Hematopoietic multipotent progenitor cell treated with erythropoietin and hydrocortisone succinate and interleukin-3 and kit ligand, for 8 days (in vitro differentiated cells): ENCODE measurements around the gene HTR6.

Experiments
- DNase-seq: peaks from one replicate; pipeline ENCODE4 v3.0.0-alpha.2; 2015

The HTR6 gene

GRCh38 chr1:19657511-19657910 is 7.2 kb upstream of the HTR6 start:
- DNase-seq = no peak

- no peak for DNase-seq
Observed at GRCh38 chr1:19658186-19658585, 6.5 kb upstream of the HTR6 start.

DNA sequence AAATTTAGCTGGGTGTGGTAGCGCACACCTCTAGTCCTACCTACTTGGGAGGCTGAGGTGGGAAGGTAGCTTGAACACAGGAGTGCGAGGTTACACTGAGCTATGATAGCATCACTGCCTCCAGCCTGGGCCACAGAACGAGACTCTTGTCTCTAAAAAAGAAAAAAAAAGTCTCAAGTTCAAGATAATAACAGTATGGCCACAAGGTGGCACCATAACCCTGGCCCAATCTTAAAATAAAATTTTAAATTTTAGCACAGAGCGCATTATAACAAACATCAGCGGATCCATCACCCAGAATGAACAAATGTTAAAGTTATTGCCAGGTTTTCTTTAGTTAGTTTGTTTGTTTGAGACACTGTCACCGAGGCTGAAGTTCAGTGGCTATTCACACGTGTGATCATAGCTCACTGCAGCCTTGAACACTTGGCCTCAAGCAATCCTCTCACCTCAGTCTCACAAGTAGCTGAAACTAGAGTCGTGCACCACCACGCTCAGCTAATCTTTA is 2.9 kb upstream of the HTR6 start:
- peak; percentile 50 for DNase-seq

- DNase-seq = no peak
Observed at GRCh38 chr1:19662313-19662712, 2.4 kb upstream of the HTR6 start.

- no peak for DNase-seq
Observed at GRCh38 chr1:19665186-19665495, 466 bp downstream of the HTR6 start.

DNA sequence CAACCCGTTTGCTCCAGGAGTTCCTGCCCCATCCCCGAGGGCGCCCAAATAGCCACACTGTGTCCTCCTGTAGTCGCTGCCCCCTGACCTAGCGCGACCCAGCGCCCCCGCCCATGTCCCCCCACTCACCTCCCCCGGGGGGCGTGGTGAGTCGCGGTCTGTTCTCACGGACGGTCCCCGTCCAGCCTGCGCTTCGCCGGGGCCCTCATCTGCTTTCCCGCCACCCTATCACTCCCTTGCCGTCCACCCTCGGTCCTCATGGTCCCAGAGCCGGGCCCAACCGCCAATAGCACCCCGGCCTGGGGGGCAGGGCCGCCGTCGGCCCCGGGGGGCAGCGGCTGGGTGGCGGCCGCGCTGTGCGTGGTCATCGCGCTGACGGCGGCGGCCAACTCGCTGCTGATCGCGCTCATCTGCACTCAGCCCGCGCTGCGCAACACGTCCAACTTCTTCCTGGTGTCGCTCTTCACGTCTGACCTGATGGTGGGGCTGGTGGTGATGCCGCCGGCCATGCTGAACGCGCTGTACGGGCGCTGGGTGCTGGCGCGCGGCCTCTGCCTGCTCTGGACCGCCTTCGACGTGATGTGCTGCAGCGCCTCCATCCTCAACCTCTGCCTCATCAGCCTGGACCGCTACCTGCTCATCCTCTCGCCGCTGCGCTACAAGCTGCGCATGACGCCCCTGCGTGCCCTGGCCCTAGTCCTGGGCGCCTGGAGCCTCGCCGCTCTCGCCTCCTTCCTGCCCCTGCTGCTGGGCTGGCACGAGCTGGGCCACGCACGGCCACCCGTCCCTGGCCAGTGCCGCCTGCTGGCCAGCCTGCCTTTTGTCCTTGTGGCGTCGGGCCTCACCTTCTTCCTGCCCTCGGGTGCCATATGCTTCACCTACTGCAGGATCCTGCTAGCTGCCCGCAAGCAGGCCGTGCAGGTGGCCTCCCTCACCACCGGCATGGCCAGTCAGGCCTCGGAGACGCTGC is 1.1 kb downstream of the HTR6 start:
- DNase-seq = no peak

DNA sequence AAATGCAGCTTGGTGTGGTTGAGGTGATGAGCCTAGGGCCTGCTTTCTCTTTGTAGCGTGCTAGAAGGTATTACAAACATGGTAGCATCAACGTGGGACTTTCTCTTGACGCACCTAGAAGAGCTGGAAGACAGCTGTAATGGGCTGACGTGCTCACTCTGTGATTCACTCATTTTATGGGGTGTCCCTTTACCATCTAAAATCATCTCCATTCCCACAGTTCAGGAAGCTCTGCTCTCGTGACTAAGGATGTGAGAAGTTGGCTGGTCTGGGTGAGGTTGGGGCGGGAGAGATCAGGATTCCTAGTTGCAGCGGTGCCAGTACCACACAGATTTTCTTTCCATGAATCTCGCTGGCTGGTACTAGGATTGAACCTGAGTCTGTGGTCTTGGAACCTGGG is 4.2 kb downstream of the HTR6 start:
- DNase-seq = no peak

DNA sequence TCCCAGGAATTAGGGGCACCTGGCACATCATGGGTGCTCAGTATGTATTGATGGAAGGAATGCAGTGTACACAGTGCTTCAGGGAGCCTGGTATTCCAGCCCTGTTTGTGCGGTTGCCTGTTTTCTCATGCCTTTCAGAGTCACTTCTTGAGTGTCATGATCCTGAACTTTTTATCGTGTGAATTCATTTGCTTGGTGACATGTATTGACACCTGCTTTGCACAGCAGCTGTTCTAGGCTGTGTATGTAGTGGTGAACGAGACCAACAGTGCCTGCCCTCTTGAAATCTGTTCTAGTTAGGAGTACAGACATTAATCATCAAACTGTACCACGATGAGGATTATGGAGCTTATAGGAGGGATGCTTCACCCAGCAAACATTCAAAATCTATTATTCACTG is 6.1 kb downstream of the HTR6 start:
- DNase-seq = no peak

- no peak for DNase-seq
Observed at GRCh38 chr1:19672237-19672636, 7.6 kb downstream of the HTR6 start.

- no peak for DNase-seq
Observed at GRCh38 chr1:19675797-19676196, 11.1 kb downstream of the HTR6 start.

DNA sequence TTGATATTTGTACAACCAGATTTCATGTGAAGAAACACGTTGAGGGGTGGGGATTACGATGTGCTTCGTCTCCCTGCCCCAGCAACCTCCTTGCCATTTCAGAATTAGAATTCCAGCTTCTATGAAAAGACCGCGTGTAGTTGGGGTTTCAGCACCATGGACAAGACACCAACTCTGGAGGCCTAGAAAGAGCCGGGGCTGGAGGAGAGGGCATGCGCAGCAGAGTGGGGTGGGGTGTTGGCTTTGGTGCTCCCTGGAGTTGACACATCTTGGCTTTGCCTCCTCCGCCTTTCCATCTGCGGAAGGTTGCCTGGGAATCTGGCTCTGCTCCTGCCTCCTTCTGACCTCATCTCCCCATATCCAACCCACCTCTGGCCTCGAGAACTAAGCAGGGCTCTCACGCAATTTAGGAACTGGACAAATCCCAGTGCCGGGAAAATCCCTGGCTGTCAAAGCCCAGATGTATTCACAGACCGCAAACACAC is 11.8 kb downstream of the HTR6 start:
- peak; percentile 57 for DNase-seq

GRCh38 chr1:19678493-19678892 is 13.8 kb downstream of the HTR6 start:
- no peak for DNase-seq

GRCh38 chr1:19678931-19679453 is 14.3 kb downstream of the HTR6 start:
- no peak for DNase-seq

GRCh38 chr1:19679691-19680090 is 15.0 kb downstream of the HTR6 start:
- no peak for DNase-seq

DNA sequence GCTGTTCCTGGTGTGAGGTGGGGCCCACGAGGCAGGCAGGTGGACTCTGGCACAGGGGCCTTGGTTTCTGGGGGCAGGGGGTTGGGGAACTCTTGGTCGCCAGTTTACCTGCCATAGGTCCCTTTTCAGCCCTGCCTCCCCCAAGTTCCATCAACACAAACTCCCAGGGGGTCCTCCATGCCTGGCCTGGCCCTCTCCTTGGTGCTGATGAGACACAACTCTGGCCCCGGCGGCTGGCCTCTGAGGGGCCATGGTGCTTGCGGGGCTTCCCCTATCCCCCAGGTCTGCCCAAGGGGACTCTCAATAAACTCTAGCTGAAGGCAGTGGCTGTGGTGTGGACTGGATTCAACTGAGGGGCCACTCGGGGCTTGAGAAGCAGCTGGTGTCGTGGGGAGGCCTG is 16.0 kb downstream of the HTR6 start:
- no peak for DNase-seq

- no peak for DNase-seq
Observed at GRCh38 chr1:19682257-19682656, 17.6 kb downstream of the HTR6 start.

DNA sequence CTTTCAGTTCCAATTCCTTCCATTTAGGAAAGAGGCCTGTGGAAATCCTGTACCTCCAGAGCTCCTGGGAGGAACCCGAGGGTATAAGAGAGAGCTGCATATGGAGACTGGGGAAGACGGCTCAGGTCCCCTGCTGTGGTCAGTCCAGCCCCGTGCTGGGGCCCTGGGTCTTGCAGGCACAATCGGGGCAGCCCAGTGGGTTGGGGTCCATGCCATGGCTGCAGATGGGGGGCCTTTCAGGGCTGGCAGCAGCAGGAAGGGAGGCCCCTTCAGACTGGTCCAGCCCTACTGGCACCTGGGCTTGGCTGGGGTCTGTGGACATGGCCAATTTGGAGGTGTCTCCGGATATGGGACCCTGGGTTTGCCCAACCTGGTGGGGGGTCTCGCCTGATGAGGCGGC is 18.2 kb downstream of the HTR6 start:
- DNase-seq = no peak

DNA sequence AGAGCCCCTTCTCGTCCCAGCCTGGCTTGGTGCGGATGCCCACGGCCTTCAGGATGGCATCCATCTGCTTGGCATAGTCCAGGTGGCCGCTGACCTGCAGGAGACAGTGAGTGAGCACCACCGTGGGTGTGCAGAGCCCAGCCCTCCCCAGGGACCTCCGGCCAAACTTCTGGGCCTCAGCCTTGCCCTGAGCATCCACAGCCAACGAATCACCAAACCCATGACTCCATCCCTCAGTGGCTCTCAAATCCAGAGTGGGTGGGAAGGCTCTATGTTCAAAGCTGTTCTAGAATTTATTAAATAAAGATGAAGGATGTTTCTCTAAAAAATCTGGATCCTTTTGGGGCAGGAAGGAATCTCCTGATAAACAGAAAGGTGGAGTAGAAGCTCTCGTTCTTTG is 18.7 kb downstream of the HTR6 start:
- DNase-seq = no peak

DNA sequence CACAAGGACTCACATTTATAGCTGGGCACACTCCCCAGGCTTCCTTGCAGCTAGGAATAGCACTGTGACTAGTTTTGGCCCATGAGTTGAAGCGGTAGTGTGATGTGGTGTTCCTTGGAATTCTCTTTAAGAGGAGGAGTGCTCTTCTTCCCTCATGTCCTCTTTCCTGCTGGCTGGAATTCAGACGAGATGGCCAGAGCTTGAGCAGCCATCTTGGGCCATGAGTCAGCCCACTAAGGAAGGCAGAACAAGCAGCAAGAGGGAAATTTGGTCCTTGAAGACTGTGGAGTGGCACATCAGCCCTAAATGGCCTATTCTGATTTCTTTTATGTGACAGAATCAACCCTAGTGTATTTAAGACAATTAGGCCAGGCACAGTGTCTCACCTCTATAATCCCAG is 20.0 kb downstream of the HTR6 start:
- DNase-seq = no peak

- DNase-seq = no peak
Observed at GRCh38 chr1:19685994-19686393, 21.3 kb downstream of the HTR6 start.

GRCh38 chr1:19687414-19687813 is 22.7 kb downstream of the HTR6 start:
- no peak for DNase-seq

DNA sequence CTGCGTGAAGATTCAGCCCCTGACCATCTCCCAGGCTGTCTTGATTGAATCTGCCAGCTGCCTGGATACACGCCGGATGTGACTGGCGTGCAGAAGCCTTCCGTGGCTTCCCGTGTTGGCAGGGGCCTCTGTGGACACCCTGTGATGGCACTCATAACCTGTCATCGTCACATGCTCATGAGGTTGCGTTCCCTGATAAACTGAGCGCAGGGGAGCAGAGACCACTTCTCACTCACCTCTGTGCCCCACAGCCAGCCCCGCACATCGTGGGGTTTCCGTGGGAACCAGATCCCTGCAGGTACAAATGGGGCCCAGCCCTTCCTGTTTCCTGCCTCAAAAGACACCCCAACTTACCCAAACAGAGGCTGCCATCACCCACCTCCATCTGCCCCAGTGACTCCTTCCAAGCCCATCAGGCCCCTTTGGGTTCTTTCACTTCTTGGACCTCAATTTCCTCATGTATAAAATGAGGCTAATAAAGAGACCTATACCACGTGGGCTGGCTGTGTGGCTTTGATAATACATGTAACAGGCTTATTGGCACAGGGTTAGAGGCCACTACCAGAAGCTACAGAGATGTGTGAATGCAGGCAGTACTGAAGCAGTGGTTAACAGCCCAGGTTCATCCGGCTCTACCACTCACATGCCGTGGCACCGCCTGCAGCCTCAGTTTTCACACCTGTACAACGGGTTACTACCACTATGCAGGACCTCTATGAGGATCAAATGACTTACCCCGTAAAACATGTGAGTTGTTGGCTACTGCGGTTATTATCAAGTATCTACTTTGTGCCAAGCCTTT is 23.6 kb downstream of the HTR6 start:
- DNase-seq = no peak

- DNase-seq = no peak
Observed at GRCh38 chr1:19689085-19689757, 24.5 kb downstream of the HTR6 start.
